GM21723 (cell line): ENCODE results near the gene ADGRL2.

Experiments
- ATAC-seq: cut with Tn5 transposase; IDR thresholded peaks from one replicate; pipeline ENCODE4 v1.9.1; 2021; ENCODE audit warnings: mild to moderate bottlenecking, moderate library complexity; ENCODE audit not compliant: unreplicated experiment

ADGRL2 gene

GRCh38 chr1:81974883-81975555 lies 174.3 kb downstream of the ADGRL2 start:
- ATAC-seq, result no peak

- ATAC-seq, result no peak
Observed at GRCh38 chr1:81976539-81976938, 175.8 kb downstream of the ADGRL2 start.

GRCh38 chr1:81978945-81979344 lies 178.2 kb downstream of the ADGRL2 start:
- no peak for ATAC-seq

GRCh38 chr1:81982523-81982922 lies 181.8 kb downstream of the ADGRL2 start:
- ATAC-seq, result no peak

- ATAC-seq, result no peak
Observed at GRCh38 chr1:81989524-81989923, 188.8 kb downstream of the ADGRL2 start.

- ATAC-seq, result no peak
Observed at GRCh38 chr1:81990241-81990640, 189.5 kb downstream of the ADGRL2 start.

- no peak for ATAC-seq
Observed at GRCh38 chr1:81998165-81998564, 197.4 kb downstream of the ADGRL2 start.

GRCh38 chr1:81999364-81999763 lies 198.6 kb downstream of the ADGRL2 start:
- ATAC-seq, result no peak

GRCh38 chr1:82000221-82000620 lies 199.5 kb downstream of the ADGRL2 start:
- no peak for ATAC-seq

- ATAC-seq, result no peak
Observed at GRCh38 chr1:82001345-82001744, 200.6 kb downstream of the ADGRL2 start.

GRCh38 chr1:82007804-82008203 lies 207.1 kb downstream of the ADGRL2 start:
- ATAC-seq, result no peak

GRCh38 chr1:82013702-82014101 lies 213.0 kb downstream of the ADGRL2 start:
- no peak for ATAC-seq

GRCh38 chr1:82015444-82015843 lies 214.7 kb downstream of the ADGRL2 start:
- ATAC-seq, result no peak

- ATAC-seq, result no peak
Observed at GRCh38 chr1:82018319-82018718, 217.6 kb downstream of the ADGRL2 start.

- ATAC-seq, result no peak
Observed at GRCh38 chr1:82019508-82019907, 218.8 kb downstream of the ADGRL2 start.

- ATAC-seq, result no peak
Observed at GRCh38 chr1:82030830-82031229, 230.1 kb downstream of the ADGRL2 start.

GRCh38 chr1:82032068-82032467 lies 231.3 kb downstream of the ADGRL2 start:
- ATAC-seq, result no peak

GRCh38 chr1:82034812-82035211 lies 234.1 kb downstream of the ADGRL2 start:
- no peak for ATAC-seq
